ENCODE results near the gene APC2. TPM values are rescaled to one million over a fixed set of nuclear protein-coding genes. Genes with fewer than 3 reads are reported as not detected.

The APC2 gene
- total and polyA plus RNA-seq, 4 donors, result 0.03 to 0.42 (median 0.26) TPM; not detected in 1

- no peak overlapping the region for H3K4me3 ChIP-seq (ENCODE audit: low read length in 2 of 2)
Observed at GRCh38 chr19:1467215-1467489, 17.2 kb downstream of the APC2 start.

GRCh38 chr19:1467490-1468273, 17.8 kb downstream of the APC2 start:
- no peaks in the 10 kb centered on the region for H3K9me3 ChIP-seq (ENCODE audit: control insufficient read depth, low read length)
- DNase-seq (no peak), ATAC-seq (ENCODE audit: low FRiP score) (no peak)
- intact Hi-C loops (cut with DNase I), result no loop called here
- no peaks in the 10 kb centered on the region for H3K4me1 ChIP-seq (ENCODE audit: control insufficient read depth in 1 of 2, insufficient read depth in 2 of 2, low read length in 2 of 2)
- H3K27ac ChIP-seq (ENCODE audit: low read depth in 1 of 2, low read length in 2 of 2), result no peak overlapping the region
- H3K27me3 ChIP-seq (ENCODE audit: control insufficient read depth in 1 of 2, insufficient read depth in 2 of 2, low read length in 1 of 2), result peaks cover 0 to 2% of the 10 kb centered on the region in 2 donors
- H3K4me3 ChIP-seq (ENCODE audit: low read length in 2 of 2), result no peak overlapping the region
- WGBS, 2 donors, result 3 to 4% methylated on average over 71 to 92 of the region's 92 CpGs
- H3K36me3 ChIP-seq (ENCODE audit: control insufficient read depth in 1 of 2, insufficient read depth in 2 of 2, low read length in 1 of 2), result no peaks in the 10 kb centered on the region

More at GRCh38 chr19:1467215-1467489, 17.2 kb downstream of the APC2 start:
- no peaks in the 10 kb centered on the region for H3K4me1 ChIP-seq (ENCODE audit: control insufficient read depth in 1 of 2, insufficient read depth in 2 of 2, low read length in 2 of 2)
- intact Hi-C loops (cut with DNase I), result no loop called here
- no peak for DNase-seq
- no peaks in the 10 kb centered on the region for H3K9me3 ChIP-seq (ENCODE audit: control insufficient read depth, low read length)
- no peaks in the 10 kb centered on the region for H3K36me3 ChIP-seq (ENCODE audit: control insufficient read depth in 1 of 2, insufficient read depth in 2 of 2, low read length in 1 of 2)
- ATAC-seq (ENCODE audit: low FRiP score), result no peak
- 4 to 5% methylated on average over 24 to 36 of the region's 36 CpGs for WGBS, 2 donors
- no peak overlapping the region for H3K27ac ChIP-seq (ENCODE audit: low read depth in 1 of 2, low read length in 2 of 2)
- H3K27me3 ChIP-seq (ENCODE audit: control insufficient read depth in 1 of 2, insufficient read depth in 2 of 2, low read length in 1 of 2), result peaks cover 0 to 2% of the 10 kb centered on the region in 2 donors

GRCh38 chr19:1468274-1468820, 18.4 kb downstream of the APC2 start:
- no peak overlapping the region for H3K27ac ChIP-seq (ENCODE audit: low read depth in 1 of 2, low read length in 2 of 2)
- no peak for ATAC-seq (ENCODE audit: low FRiP score)

GRCh38 chr19:1468821-1469254, 18.9 kb downstream of the APC2 start:
- WGBS, 2 donors, result 3% methylated on average over 23 to 47 of the region's 47 CpGs
- H3K4me3 ChIP-seq (ENCODE audit: low read length in 2 of 2), result no peak overlapping the region
- H3K36me3 ChIP-seq (ENCODE audit: control insufficient read depth in 1 of 2, insufficient read depth in 2 of 2, low read length in 1 of 2), result no peaks in the 10 kb centered on the region
- DNase-seq (no peak), ATAC-seq (ENCODE audit: low FRiP score) (no peak)
- H3K27me3 ChIP-seq (ENCODE audit: control insufficient read depth in 1 of 2, insufficient read depth in 2 of 2, low read length in 1 of 2), result peaks cover 0 to 2% of the 10 kb centered on the region in 2 donors
- H3K27ac ChIP-seq (ENCODE audit: low read depth in 1 of 2, low read length in 2 of 2), result no peak overlapping the region
- H3K9me3 ChIP-seq (ENCODE audit: control insufficient read depth, low read length), result no peaks in the 10 kb centered on the region
- intact Hi-C loops (cut with DNase I), result no loop called here
- H3K4me1 ChIP-seq (ENCODE audit: control insufficient read depth in 1 of 2, insufficient read depth in 2 of 2, low read length in 2 of 2), result no peaks in the 10 kb centered on the region

More at GRCh38 chr19:1468274-1468820, 18.4 kb downstream of the APC2 start:
- H3K27me3 ChIP-seq (ENCODE audit: control insufficient read depth in 1 of 2, insufficient read depth in 2 of 2, low read length in 1 of 2), result peaks cover 0 to 2% of the 10 kb centered on the region in 2 donors
- no peak overlapping the region for H3K4me3 ChIP-seq (ENCODE audit: low read length in 2 of 2)
- no peaks in the 10 kb centered on the region for H3K4me1 ChIP-seq (ENCODE audit: control insufficient read depth in 1 of 2, insufficient read depth in 2 of 2, low read length in 2 of 2)
- 5 to 8% methylated on average over 42 to 49 of the region's 49 CpGs for WGBS, 2 donors
- H3K36me3 ChIP-seq (ENCODE audit: control insufficient read depth in 1 of 2, insufficient read depth in 2 of 2, low read length in 1 of 2), result no peaks in the 10 kb centered on the region
- H3K9me3 ChIP-seq (ENCODE audit: control insufficient read depth, low read length), result no peaks in the 10 kb centered on the region
- intact Hi-C loops (cut with DNase I), result no loop called here
- DNase-seq, result no peak

- DNase-seq (no peak), ATAC-seq (ENCODE audit: low FRiP score) (no peak)
- no peaks in the 10 kb centered on the region for H3K36me3 ChIP-seq (ENCODE audit: control insufficient read depth in 1 of 2, insufficient read depth in 2 of 2, low read length in 1 of 2)
- H3K27ac ChIP-seq (ENCODE audit: low read depth in 1 of 2, low read length in 2 of 2), result no peak overlapping the region
- 2% methylated on average over 73 to 117 of the region's 117 CpGs for WGBS, 2 donors
- no peaks in the 10 kb centered on the region for H3K4me1 ChIP-seq (ENCODE audit: control insufficient read depth in 1 of 2, insufficient read depth in 2 of 2, low read length in 2 of 2)
- no peak overlapping the region for H3K4me3 ChIP-seq (ENCODE audit: low read length in 2 of 2)
- intact Hi-C loops (cut with DNase I), result no loop called here
- no peaks in the 10 kb centered on the region for H3K9me3 ChIP-seq (ENCODE audit: control insufficient read depth, low read length)
- peaks cover 0 to 2% of the 10 kb centered on the region in 2 donors for H3K27me3 ChIP-seq (ENCODE audit: control insufficient read depth in 1 of 2, insufficient read depth in 2 of 2, low read length in 1 of 2)
Observed at GRCh38 chr19:1469255-1470054, 19.5 kb downstream of the APC2 start.

GRCh38 chr19:1470055-1470304, 20.1 kb downstream of the APC2 start:
- WGBS, 2 donors, result 2 to 4% methylated on average over 16 to 22 of the region's 22 CpGs
- Histone ChIP-seq H3K27ac (ENCODE audit: low read depth in 1 of 2, low read length in 2 of 2) (no peak overlapping the region), H3K4me3 (ENCODE audit: low read length in 2 of 2) (no peak overlapping the region), H3K27me3 (ENCODE audit: control insufficient read depth in 1 of 2, insufficient read depth in 2 of 2, low read length in 1 of 2) (peaks cover 0 to 2% of the 10 kb centered on the region in 2 donors), H3K36me3 (ENCODE audit: control insufficient read depth in 1 of 2, insufficient read depth in 2 of 2, low read length in 1 of 2) (no peaks in the 10 kb centered on the region), H3K4me1 (ENCODE audit: control insufficient read depth in 1 of 2, insufficient read depth in 2 of 2, low read length in 2 of 2) (no peaks in the 10 kb centered on the region), H3K9me3 (ENCODE audit: control insufficient read depth, low read length) (no peaks in the 10 kb centered on the region)
- DNase-seq (no peak), ATAC-seq (ENCODE audit: low FRiP score) (no peak)
- intact Hi-C loops (cut with DNase I), result no loop called here

GRCh38 chr19:1470305-1471009, 20.5 kb downstream of the APC2 start:
- intact Hi-C loops (cut with DNase I), result no loop called here
- ATAC-seq (ENCODE audit: low FRiP score) (peak; percentile 17), DNase-seq (no peak)
- Histone ChIP-seq H3K27ac (ENCODE audit: low read depth in 1 of 2, low read length in 2 of 2) (no peak overlapping the region), H3K9me3 (ENCODE audit: control insufficient read depth, low read length) (no peaks in the 10 kb centered on the region), H3K4me3 (ENCODE audit: low read length in 2 of 2) (peak overlapping the region in 1 of 2 donors; percentile 10), H3K36me3 (ENCODE audit: control insufficient read depth in 1 of 2, insufficient read depth in 2 of 2, low read length in 1 of 2) (no peaks in the 10 kb centered on the region), H3K4me1 (ENCODE audit: control insufficient read depth in 1 of 2, insufficient read depth in 2 of 2, low read length in 2 of 2) (no peaks in the 10 kb centered on the region), H3K27me3 (ENCODE audit: control insufficient read depth in 1 of 2, insufficient read depth in 2 of 2, low read length in 1 of 2) (peaks cover 0 to 2% of the 10 kb centered on the region in 2 donors)
- WGBS, 2 donors, result 1 to 2% methylated on average over 64 to 67 of the region's 67 CpGs

GRCh38 chr19:1471010-1471514, 21.1 kb downstream of the APC2 start:
- H3K4me1 ChIP-seq (ENCODE audit: control insufficient read depth in 1 of 2, insufficient read depth in 2 of 2, low read length in 2 of 2), result no peaks in the 10 kb centered on the region
- WGBS, 2 donors, result 7 to 8% methylated on average over 28 of the region's 28 CpGs
- intact Hi-C loops (cut with DNase I), result no loop called here
- no peak for ATAC-seq (ENCODE audit: low FRiP score)
- DNase-seq, result no peak
- H3K27ac ChIP-seq (ENCODE audit: low read depth in 1 of 2, low read length in 2 of 2), result no peak overlapping the region
- H3K9me3 ChIP-seq (ENCODE audit: control insufficient read depth, low read length), result no peaks in the 10 kb centered on the region
- peak overlapping the region in 1 of 2 donors; percentile 10 for H3K4me3 ChIP-seq (ENCODE audit: low read length in 2 of 2)
- no peaks in the 10 kb centered on the region for H3K36me3 ChIP-seq (ENCODE audit: control insufficient read depth in 1 of 2, insufficient read depth in 2 of 2, low read length in 1 of 2)
- peaks cover 0 to 2% of the 10 kb centered on the region in 2 donors for H3K27me3 ChIP-seq (ENCODE audit: control insufficient read depth in 1 of 2, insufficient read depth in 2 of 2, low read length in 1 of 2)

Measured in aorta (tissue), 5 donors.